DMS153 treated with DMSO at 0.1 percent for 48 hours (cell line): ENCODE data around the gene ZNF664.

Experiments
- DNase-seq: peaks from one replicate; lab custom pipeline; 2025; ENCODE audit not compliant: unreplicated experiment; lab: John Stamatoyannopoulos, UW

Gene ZNF664

DNA sequence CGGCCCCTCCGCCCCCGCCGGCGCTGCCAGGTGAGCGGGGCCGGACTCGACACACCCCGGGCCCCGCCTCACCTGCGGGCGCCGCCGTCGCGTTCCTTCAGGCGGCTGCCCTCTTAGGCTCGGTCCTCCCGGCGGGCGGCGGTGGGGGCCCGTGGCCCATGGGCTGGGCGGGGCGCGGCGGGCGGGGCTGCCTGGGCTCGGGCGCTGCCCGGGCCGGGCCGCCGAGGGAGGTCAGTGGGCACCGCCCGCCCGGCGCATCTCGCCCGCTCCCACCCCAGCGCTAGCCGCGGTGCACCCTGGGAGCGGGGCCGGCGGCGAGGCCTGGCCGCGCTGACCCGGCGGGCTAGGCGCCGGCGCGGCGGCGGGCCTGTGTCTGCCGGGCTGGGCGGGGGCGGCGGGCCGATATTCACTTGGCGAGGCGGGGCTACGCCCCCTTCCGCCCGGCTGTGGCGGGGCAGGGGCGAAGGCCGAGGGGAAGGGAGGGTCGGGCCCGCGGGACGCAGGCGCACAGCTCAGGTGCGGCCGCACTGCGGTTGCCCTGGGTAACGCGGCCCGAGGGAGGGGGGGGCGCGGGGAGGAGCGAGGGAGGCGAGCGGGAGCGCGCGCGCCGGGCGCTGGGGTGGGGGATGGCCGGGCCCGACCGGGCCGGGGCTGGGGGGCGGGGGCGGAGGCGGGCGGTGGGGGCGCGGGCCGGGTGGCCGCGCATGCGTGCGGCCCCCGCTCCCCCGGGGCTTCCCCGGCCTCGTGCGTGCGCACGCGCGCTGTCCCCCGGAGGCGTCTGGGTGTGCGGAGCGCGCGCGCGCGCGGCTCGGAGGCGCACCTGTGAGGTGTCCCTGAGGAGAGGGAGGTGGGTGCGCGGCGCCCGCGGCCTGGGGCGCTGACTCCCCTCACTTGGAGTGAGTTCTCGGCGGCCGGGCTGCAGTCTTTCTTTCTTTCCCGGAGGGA, at the start of gene ZNF664, which contains the start of gene CCDC92:
TSS of gene ZNF664 (plus strand) at position 759 of the 945 bp plus-strand sequence. CDS start 38,930 bp downstream, outside the sequence.
TSS of gene CCDC92 (minus strand) at position 375 of the 945 bp plus-strand sequence. CDS start 28,526 bp downstream, outside the sequence.
- peak; percentile 92 for DNase-seq

DNA sequence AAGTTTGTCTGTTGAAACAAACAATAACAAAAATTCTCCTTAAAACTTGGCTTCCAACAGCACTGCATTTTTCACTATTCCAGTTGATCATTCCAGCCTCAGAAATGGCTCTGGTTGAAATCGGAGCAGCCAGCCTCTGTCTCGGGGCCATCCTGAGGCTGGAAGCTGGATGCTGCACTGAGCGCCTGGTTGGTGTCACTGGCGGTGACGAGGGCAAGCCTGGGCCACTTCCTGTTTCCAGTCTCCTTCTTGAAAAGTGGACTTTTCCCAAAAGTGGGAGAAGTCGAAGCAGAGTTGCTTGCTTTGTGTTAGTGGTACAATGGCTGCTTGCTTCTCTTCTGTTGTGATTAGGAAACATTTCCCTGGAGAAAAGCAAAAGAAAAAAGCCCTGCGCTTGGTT, 49.1 kb upstream of the ZNF664 start:
- no peak for DNase-seq

DNA sequence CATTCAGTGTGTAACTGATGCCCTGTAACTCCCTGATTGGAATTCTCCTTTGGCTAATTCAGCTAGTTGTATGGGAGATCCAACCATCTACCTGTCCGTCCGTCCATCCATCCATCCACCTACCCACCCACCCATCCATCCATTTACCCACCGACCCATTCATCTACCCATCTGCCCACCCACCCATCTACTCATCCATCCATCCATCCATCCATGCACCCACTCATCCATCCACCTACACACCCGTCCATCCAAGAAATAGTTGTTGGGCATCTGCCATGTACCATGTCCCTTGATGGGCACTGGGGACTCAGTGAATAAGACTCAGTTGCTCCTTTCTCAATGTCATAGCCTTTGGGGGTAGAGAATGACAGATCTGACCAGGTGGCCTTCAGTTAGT, 48.5 kb upstream of the ZNF664 start:
- DNase-seq, result no peak

DNA sequence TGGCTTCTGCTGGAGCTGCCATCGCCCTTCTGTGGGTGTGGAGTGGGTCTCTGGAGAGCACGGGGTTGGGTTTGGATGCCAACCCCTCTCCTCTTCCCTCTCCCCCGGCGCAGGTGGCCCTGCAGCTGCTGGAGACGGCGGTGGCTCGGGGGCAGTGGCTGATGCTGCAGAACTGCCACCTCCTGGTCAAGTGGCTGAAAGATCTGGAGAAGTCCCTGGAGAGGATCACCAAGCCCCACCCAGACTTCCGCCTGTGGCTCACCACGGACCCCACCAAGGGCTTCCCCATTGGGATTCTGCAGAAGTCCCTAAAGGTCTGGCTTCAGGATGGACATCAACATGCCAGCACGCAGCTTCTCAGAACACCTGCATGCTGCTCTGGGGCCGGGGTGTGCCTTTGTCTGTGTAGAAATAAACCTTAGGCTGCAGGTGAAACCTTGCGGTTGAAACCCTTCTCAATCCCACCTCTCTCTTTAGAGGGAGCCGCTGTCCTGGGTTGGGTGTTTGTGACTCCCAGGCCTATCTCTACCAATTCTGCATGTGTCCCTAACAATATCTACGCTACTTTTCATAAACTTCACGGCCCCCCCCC, 44.6 kb upstream of the ZNF664 start:
- peak; percentile 15 for DNase-seq

DNA sequence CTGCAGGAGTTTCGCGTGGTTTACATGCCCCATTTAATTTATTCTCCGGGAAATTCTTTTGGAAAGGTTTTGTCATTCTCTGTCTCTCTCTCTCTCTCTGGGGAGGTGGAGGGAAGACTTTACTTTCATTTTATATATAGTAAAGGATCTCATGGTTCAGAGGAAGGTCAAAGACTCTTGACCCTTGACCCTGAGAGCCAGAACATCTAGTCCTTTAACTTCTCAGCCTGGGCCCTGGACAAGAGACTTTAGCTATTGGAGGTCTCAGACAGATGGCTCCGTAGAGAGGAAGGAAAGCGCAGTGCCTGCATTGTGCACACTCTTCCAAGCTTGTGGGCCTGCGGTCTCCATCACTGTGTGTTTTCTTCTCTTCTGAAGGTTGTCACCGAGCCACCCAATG, 44.1 kb upstream of the ZNF664 start:
- DNase-seq, result no peak

DNA sequence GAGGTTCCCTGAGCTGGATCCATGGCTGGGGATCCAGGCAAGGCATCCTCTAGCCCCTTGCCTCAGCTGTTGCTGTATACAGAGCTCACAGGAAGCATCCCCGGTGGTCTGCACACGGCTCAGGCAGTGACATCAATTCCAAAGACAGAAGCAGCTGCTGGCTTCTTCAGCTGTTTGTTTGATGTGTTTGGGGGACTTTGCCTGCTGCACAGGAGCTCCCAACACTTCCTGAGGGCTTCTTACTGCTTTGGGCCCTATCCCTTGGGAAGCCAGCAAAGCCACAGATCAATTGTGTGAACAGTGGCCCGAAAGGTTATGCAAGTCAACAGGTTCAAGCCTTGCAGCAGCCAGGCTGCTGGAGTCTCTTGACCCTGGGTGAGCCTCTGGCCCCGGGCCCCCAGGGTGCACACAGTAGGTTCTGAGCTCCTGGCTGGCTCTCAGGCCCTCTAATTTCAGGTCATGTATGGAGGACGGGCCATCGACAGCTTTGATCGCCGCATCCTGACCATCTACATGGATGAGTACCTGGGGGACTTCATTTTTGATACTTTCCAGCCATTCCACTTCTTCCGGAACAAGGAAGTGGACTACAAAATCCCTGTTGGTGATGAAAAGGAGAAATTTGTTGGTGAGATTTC, 43.0 kb upstream of the ZNF664 start:
- no peak for DNase-seq

DNA sequence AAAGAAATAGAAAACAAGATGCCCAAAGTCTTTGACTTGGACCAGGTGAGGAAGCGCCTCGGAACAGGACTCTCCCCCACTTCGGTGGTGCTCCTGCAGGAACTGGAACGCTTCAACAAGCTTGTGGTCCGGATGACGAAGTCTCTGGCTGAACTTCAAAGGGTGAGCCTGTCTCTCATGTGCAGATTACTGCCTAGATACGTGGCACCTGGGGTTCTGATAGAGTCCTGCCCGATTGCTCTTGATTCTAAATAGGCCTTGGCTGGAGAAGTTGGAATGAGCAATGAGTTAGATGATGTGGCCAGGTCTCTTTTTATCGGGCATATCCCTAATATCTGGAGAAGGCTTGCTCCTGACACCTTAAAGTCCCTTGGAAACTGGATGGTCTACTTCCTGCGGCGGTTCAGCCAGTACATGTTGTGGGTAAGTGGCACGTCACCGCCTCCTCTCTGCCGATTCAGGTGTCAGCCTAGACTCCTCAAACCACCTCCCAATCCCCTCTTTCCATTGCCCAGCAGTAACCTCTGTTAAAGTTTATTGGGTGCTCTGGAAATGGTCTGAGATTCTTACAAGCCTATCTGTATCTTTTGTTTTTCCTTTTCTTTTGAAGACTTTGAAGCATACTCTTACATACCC, 41.2 kb upstream of the ZNF664 start:
- DNase-seq, result no peak

DNA sequence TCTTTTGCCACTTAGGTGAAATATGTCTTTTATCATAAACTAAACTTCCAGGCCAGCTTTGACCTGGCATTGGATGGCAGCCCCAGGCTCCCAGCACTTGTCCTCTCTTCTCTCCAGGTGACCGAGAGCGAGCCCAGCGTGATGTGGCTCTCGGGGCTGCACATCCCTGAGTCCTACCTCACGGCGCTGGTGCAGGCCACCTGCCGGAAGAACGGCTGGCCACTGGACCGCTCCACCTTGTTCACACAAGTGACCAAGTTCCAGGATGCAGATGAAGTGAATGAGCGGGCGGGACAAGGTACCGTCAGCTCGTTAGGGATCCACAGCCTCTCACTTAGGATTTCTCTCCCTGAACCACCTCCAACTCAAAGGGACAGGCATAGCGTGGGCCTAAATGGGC, 39.8 kb upstream of the ZNF664 start:
- DNase-seq, result no peak

DNA sequence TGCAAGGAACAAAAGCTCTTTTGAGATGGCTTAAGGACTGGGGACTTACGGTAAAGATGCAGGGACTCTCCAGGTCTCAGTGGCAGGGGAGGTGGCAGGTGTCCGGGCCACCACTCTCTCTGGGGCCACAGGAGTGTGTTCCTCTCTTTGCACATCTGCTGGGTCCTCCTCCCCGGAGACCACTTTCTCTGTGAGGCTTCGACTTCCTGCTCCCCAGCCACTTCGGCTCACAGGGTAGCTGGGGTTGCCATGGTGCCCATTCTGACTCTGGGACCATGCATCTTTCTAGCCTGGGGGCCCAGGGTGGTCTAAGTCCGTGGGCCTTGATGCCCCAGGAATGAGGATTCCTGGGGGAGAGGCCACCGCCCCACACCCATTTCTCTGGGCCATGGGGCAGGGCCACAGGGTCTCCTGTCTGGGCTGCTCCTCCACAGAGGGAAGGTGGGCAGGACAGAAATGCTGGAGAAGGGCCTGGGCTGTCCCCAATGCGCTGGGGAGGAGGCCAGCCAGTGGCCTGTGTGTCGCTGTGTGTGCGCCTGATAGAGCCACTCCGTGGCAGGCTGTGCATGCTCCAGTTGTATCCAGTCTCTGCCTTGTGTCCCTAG, 38.9 kb upstream of the ZNF664 start:
- DNase-seq, result no peak

DNA sequence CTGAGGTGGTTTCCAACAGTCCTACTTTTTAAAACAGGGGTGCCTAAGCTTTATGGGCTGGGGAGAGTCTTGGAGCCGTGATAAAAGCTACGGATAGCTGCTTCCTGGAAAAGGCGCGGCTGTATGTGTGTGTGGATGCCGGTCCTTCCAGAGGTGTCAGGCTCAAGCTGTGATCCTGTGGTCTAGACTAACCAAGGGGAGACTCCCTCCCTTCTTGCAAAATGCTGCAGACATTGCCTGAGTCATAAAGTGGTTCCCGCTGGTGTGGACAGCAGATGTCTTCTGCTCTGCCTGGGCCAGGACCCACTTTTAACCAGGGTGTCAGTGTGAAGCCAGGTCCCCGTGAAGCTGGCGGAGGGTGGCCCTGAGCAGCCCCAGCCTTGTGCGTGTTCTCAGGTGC, 38.2 kb upstream of the ZNF664 start:
- no peak for DNase-seq

DNA sequence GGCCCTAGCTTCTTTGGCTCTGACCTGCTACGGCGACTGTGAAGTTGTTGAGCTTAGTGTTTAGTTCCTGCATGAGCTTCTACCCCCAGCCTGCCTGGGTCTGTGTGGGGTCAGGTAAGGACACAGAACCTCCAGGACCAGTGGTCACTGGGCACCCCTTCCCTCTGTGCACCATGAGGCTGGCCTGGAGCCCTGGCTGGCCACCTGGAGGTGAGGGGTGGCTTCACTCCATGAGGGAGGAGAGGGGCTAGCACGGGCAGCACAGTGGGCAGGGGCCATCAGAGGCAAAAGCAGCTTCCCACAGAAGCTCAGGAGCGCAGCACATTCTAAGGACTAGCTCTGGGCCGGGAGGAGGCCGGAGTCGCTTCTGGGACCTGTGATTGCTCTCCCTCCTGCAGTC, 37.1 kb upstream of the ZNF664 start:
- DNase-seq, result no peak

DNA sequence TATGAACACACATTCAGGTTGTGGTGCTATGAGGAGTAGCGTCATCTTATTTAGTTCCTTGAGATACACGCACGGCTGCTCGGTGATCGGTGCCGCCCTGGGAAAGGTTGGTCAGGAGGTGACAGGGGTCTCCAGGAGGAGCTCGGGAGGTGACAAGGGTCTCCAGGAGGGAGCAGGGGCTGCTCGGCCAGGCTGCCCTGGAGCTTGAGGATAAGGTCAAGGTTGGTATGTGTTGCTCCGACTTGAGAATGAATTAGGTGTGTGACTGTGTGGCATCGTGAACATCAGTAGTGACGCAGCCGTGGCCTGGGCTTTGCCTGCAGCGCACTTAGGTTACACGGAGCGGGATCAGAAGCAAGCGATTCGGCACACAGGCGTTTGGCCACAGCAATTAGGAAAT, 36.5 kb upstream of the ZNF664 start:
- DNase-seq, result no peak

DNA sequence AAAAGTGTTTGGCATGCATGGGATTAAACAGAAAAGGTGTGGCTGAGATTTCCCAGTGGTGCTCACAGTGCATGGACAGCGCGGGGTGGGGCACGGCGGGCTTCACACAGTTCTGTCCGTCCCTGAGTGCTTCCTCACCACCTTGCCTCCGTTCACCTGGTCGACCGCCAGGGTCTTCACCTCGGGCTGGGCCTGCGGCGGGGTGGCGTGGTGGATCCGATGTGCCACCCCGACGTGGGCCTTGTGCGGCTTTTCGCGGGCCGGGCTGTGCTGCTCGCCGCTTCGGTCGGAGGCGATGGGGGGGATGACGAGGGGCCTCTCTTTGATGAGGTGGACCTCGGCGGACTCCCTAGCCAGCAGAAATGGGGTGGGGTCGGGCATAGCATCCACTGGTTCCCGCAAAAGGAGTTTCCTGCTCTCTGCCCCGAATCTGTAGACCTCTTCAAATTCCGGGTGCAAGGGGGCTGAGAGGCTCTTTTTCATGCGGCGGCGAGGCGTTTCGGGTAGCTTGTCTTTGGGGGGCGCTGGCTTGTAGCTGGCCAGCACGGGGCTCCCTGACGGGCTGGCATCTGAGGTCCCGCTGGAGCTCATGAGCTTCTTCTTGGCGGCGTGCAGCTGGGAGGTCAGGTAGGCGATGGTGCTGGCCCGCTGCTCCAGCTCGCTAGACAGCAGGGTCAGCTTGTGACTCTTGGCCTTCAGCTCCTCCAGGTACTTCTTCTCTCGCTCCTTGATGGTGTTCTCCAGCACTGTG, 35.9 kb upstream of the ZNF664 start:
- DNase-seq, result no peak

DNA sequence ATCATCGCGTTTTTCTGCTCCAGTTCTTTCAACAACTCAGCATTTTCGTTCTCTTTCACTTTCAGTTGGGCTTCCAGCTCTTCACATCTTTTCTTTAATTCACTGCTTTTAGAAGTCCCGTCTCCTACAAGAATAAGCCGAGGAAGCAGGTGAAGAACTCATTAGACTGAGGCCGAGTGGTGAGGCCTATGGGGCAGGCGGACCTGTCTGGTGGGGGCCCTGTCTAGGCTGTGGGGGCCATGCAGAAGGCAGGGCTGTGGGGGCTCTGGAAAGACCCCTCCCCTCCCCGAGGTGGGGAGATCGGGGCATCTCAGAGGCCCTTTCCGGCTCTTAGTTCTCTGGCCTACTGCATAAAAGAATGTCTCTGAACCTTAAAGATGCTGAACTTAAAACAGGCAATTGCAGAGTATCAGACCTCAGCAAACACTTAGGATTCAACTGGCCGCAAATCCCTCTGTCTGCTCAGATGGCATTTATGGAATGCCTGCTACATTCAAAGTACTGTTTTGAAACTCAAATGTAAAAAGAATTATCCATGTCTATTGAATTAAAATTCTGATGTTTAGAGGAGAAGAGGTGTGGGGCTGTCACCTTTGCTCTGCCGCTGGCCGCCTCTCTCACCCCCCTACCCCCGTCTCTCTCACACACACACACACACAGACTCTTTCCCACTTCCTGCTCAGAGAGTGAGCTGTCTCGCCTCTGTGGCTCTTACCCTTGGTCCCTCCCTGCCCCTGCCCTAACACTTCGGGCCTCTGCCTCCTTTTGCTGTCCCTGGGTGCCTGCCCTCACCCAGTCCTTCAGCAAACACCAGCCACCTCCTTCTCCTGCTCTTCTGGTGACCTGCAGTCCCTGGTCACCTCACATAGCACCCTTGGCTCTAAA, 35.1 kb upstream of the ZNF664 start:
- DNase-seq, result no peak

DNA sequence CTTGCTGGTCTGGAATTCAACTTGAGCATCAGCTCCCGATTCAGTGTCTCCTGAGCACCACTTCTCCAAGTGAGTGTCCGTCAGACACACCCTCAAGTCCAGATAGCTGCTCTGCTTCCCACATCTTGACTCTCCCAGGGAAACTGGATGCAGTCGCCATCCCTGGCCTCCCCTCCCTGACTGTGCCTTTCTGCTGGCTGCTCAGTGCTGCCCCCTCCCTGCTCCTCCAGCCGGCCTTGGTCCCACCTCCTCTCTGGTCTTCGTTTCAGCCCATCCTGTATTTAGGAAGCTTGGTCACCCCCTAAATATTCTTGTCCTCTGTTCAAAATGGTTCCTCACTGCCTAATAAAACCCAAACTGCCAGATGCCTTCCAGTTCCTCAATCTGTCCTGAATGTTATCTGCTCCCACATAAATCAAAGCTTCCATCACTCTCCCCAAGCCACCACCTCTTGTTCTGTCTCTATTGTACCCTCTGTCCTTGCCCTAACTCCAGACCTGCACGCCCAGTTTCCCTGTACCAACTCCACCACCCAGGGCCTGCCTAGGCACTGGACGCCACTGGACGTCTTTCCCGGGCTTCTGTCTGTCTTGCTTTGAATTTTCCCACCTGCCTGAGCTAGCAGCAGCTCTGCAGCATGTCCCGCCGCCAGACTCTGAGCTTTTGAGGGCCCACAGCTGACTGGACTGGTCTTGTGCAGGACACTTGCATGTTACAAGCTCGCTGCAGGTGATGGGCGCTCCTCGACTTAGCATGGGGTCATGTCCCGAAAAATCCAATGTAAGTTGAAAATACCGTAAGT, 34.1 kb upstream of the ZNF664 start:
- DNase-seq, result no peak

DNA sequence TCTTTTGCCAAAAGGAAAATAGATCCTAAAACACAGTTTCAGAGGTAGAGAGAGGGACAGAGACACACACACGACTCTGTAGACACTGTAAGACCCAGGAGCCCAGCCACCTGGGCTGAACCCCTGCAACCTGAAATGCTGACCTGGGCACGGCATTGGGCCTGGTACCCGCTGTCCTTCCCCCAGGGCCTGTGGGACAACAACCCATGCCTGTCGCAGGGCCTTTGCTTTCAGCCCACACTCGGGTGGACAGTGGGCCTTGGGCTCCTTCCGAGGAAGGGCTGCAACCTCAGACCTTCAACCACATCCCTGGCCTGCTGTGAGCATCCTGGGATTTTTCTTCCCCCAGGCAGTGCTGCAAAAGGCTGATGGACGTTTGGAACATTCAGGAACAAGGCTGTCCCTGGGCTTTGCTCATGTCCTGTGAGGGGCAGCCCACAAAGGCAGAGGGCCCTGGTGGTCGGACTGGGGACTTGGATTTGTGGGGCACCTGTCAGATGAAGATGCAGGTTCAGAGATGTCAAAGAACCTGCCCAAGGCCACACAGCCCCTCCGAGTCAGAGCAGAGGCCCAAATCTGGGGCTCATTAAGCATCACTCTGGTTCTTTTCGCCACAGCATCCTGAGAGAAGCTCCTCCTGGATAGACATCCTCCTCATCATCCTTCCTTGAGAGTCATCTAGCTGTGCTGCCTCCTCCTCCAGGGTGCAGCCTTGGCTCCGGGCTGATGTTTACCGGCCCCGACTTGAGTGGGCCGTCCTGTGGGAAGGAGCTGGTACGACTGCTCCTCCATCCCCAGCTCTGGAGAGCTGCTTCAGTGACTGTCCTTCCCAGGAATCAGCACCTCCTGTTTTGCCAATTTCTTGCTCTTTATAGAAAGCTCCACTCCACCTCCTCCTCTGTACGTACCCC, 33.0 kb upstream of the ZNF664 start:
- no peak for DNase-seq

DNA sequence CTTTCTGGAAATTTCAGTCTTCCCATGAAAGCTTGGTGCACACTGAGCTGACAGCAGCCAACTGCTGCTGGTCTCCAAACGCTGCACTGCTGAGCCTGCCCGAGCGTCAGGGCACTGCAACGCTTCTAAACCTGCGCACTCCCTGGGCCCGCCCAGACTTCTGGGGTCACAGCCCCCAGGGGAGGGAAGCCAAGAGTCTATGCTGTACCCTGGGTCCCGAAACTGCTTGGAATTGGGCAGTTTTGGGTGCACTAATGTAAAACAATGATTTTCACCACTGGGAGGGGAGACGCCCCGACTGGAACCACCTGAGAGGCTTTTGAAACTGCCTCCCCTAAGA, 32.4 kb upstream of the ZNF664 start:
- no peak for DNase-seq

DNA sequence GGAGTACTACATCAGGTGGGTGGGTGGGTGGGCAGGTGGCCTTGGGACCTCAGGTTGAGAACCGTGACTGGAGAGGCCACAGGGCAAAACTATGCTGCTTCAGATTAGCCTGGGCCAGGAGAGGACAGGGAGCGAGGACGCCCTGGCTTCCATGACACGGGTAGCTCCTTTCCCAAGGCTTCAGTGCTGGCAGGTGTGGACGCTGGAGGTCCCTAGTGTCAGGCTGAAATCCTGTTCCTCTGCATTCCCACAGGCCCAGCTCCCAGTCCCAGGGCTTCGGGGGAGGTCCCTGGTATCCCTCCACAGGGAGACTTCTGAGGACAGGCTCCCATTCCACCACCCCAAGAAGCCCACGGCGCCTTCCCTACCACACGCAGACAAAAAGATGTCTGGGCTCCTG, 32.0 kb upstream of the ZNF664 start:
- DNase-seq, result no peak
